GM18507 (cell line): ENCODE measurements around the gene PTPRN2.

Experiments used
- DNase-seq: peaks from one replicate; pipeline ENCODE4 v3.0.0; 2011; ENCODE audit warnings: low read depth; ENCODE audit not compliant: insufficient read length; ENCODE audit errors: extremely low spot score
- FAIRE-seq: peaks from 2 replicates; lab custom pipeline; 2011; peaks lifted over from hg19 to GRCh38; lab: Jason Lieb, UNC

PTPRN2 gene

DNA sequence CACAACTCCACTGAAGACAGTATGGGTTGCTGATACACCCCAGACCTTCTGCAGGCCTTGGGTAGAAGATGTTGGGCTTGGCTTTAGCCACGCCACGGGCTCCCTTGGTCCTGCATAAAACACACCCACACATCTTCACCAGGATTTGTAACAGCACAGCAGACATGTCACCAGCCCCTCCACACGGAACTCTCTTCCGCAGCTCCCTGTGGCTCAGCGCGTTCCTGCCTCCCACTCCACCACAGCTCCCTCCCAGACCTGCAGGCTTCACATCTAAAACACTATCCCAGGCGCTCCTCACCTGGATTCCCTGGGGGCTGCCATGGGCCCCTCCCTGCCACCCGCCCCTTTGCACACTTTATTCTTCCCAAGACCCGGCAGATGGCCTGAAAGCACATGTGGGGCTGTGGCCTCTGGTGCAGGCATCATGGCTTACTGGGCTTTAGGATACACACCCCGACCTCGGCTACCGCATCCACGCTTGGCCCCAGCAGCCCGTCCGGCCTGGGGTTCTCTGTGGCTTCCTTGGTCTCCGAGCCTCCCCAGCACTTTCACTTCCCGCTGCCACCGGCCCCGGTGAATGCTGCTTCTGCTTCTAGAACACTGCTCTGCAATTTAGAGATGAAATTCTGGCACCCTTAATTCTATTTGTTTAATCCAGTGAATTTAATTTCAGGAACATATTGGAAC, 818.0 kb downstream of the PTPRN2 start:
- FAIRE-seq (no peak), DNase-seq (no peak)

DNA sequence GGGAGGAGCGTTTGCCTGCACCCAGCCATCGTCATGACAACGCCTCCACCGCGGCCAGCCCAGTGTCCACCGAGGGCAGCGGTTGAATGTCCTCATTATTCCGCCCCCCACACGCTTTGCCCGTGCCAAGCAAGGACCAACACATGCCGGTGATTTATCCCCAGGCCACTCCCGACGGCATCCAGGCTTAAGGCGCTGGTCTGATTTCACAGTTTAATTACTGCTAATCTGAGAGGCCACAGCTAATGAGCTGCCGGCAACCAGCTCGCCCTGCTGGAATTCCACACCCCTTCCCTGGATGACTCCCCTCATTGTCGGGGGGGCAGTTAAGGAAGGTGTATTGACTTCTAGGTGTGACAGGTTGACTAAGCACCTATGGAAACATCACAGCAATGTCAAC, 818.5 kb downstream of the PTPRN2 start:
- no peak for FAIRE-seq
- DNase-seq: no peak

GRCh38 chr7:157768198-157768597, 819.4 kb downstream of the PTPRN2 start:
- no peak for DNase-seq
- FAIRE-seq: no peak

- no peak for DNase-seq
Measured at GRCh38 chr7:157767506-157768197, 820.0 kb downstream of the PTPRN2 start.

GRCh38 chr7:157766098-157766497, 821.5 kb downstream of the PTPRN2 start:
- FAIRE-seq (no peak), DNase-seq (no peak)

More at GRCh38 chr7:157767506-157768197, 820.0 kb downstream of the PTPRN2 start:
- no peak for FAIRE-seq

DNA sequence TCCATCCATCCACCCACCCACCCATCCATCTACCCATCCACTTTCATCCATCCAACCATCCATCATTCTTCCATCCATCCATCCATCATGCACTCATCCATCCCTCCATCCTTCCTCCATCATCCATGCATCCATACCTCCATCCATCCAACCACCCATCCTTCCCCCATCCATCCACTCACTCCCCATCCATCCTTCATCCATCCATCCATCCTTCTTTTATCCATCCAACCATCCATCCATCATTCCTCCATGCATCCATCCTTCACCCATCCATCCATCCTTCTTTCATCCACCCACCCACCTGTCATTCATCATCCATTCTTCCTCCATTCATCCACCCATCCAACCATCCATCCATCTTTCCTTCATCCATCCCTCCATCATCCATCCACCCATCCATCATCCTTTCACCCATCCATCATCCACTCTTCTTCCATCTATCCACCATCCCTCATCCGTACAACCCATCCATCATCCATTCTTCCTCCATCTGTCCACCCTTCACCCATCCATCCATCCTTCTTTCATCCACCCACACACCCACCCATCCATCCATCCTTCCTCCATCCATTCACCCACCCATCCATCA, 822.6 kb downstream of the PTPRN2 start:
- no peak for FAIRE-seq
- DNase-seq: no peak

DNA sequence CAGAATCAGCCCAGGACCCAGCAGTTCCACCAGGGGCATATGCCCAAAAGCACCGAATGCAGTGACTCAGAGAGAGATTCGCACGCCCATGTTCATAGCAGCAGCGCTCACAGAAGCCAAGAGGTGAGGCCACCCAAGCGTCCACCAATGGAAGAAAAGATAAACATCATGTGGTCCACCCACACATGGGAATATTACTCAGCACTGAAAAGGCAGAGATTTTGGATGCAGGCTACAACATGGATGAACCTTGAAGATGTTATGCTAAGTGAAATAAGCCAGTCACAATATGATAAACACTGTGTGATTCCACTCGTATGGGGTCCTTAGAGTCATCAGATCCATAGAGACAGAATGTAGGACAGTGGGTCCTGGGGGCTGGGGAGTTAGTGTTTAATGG, 823.4 kb downstream of the PTPRN2 start:
- FAIRE-seq: no peak
- DNase-seq: no peak

GRCh38 chr7:157763279-157764000, 824.2 kb downstream of the PTPRN2 start:
- DNase-seq (no peak), FAIRE-seq (no peak)

DNA sequence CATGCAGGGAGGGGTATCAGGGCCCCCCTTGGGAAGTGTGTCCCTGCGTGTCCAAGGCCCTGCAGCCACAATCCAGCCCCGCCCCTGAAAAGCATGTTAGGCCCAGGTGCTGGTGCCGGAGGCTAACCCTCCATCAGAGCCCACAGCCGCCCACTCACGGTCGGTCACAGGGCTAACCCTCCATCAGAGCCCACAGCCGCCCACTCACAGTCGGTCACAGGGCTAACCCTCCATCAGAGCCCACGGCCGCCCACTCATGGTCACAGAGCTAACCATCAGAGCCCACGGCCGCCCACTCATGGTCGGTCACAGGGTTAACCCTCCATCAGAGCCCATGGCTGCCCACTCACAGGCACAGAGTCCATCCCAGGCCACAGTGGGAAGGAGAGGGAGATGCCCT, 824.8 kb downstream of the PTPRN2 start:
- DNase-seq (no peak), FAIRE-seq (no peak)

DNA sequence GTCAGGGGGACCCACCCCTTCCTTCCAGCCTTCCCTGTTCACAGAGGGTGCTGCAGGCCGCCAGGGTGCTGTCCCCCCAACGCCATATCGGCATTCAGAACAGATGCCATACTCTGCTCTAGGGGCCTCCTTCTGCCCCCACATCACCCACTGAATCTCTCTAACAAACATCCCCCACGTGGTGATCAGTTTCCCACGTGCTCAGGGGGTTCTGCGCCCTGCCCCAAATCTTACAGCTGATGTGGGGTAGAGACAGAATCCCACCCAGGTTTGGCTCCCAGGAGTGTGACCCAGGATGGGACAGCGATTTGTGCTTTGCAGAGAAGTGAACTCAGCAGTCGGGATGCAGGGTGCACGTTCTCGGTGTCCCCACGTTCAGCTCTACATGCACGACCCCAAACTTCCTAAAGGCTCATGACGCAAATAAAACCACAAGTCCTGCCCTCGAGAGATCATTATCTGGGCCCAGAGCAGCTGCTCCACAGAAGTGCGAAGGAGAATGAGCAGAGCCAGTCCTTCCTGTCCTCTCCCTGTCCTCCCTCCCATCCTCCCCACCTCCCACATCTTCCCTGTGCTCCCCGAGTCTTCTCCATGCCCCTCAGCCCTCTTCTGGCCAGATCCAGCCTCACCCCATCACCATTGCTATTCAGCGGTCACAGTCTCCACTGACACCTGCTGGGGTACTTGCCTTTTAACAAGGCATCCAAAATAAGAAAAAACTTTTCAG, 827.5 kb downstream of the PTPRN2 start:
- FAIRE-seq: no peak
- no peak for DNase-seq

GRCh38 chr7:157759246-157759805, 828.3 kb downstream of the PTPRN2 start:
- FAIRE-seq (no peak), DNase-seq (no peak)

DNA sequence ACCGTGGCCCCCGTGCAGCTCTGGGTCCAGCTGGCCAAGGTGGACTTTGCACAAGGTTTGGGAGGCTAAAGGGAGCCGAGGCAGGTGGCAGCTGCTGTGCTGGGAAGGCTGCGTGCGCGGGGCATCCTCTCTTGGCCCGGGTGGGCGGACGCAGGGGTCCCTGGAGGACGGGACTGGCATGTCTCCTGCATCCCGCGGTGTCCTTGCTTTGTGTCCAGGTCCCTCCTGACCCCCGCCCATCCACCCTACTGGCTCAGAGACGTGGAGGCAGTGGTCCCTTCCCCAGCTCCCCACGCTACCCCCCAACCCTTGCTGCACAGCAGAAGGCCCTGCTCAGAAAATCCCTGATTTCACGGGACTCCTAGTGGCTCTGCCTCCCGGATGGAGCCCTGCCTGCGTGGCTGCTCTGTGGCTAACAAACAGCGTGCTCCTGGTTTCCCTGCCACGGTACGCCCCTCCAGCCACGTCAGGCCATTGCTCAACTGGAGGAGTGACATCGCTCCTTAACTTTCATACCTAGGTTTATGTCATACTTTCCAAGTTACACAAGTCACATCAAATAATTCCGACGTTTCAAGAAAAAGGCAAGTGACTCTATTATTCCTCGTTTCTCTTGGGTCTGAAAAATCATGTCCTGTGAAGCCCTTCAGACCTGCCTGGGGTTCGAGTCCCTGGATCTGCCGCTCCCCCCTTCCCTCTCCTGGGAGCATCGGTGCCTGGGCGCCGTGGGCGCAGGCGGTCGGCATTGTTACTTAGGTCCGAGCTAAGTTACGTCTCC, 829.0 kb downstream of the PTPRN2 start:
- no peak for FAIRE-seq
- no peak for DNase-seq

DNA sequence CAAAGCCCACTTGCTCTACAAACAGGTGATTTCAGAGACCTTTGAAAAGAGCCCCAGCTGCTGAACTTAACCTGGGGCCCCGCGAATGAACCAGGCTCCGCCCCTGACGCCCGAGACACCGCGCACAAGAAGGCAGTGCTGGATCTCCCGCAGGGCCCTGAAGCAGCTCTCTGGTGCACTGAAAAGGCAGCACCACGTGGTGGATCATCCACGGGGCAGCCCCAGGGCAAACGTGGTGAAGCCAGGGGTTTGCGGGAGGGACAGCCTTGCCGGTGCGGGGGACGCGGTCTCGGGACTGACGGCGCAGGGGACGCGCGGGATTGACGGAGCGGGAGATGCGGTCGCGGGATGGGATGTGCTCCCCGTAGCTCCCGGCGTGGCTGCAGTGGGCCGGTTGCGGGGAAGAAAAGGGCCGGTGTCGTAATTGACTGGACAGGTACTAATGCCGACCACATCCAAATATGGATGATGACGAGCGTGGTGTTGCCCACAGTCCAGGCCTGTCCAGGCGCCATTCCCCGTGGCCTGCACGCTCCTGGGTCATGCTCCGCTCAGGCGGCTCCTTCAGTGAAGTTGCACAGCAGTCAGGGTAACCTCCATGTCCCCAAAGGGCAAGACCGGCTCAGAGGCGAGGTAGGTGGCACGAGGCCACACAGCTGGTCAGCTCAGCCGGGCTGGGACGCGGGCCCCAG, 829.7 kb downstream of the PTPRN2 start:
- DNase-seq: no peak
- FAIRE-seq: no peak

DNA sequence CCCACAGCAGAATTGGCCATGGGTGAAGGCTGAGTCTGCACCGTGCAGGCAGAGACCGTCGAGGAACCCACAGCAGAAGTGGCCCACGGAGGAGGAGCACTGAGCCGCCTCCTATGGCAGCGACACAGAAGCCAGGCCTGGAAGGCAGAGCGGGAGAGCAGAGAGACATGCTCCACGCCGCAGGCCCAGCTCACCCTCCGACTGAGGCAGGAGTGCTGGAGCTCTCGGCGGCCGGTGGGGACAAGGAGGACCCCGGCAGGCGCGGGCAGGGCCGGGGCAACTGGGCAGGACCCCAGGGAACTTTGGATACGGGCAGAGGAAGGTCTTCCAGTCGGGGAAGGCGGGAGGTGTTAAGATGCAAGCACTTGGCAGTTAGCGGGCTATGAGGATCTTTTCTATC, 830.4 kb downstream of the PTPRN2 start:
- no peak for DNase-seq

GRCh38 chr7:157755741-157756140, 831.9 kb downstream of the PTPRN2 start:
- FAIRE-seq (no peak), DNase-seq (no peak)

More for the DNA sequence above, 830.4 kb downstream of the PTPRN2 start:
- FAIRE-seq: no peak

GRCh38 chr7:157754416-157754790, 833.2 kb downstream of the PTPRN2 start:
- DNase-seq (no peak), FAIRE-seq (no peak)

DNA sequence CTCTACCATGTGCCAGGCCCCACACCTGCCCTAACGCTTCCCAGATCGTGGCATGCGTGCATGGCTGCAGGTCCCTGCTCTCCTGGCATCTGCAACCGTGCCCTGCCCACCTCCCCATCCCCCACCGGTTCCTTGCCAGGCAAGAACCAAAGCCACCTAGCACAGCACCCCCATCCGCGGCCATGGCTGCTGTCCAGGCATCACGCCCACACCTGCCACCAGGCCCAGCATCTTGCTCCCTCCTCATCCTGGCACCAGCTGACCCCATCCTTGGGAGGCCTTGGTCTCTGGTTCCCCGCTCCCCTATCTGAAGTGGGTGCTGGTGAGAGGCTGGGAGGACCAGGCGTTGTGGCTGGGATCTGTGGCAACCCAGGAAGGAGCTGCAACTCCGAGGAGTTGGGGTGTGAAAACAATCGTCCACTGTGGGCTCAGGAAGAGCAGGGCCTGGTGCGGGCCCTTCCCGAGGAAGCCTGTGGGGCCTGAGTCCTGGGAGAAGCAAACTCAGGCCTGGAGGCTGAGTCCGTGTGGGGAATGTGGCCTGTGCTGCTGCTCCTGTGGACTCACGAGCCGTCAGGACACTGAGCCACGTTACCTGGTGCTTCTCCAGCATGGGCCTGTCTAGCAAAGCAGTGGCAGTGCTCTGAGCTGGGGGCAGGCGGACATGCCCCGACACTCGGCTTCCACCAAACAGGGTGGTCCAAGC, 833.8 kb downstream of the PTPRN2 start:
- FAIRE-seq (no peak), DNase-seq (no peak)
